Psoas muscle (tissue), 8 donors: ENCODE data around the gene ANGEL2. TPM values are rescaled to one million over a fixed set of nuclear protein-coding genes. Genes with fewer than 3 reads are reported as not detected.
A peak's percentile ranks its signal among the peaks of the same experiment; 100 is the strongest.

Experiments used
- ATAC-seq, 4 donors: fragments of 200-7000 bp; cut with Tn5 transposase; one replicate each; pipeline ENCODE4 v1.9.1; 2020; ENCODE audit warnings: moderate library complexity in 3 of 4, mild to moderate bottlenecking in 2 of 4
- DNase-seq, 2 donors: peaks; one replicate each; pipeline ENCODE4 v3.0.0-alpha.2; 2020
- H3K27ac ChIP-seq: fragments of 200-600 bp; one replicate; pipeline ENCODE4 v1.8.0; 2022
- H3K27me3 ChIP-seq, 3 donors: fragments of 200-600 bp in 1 of 3; one replicate each; pipeline versions ENCODE4 v1.6.1 to v1.8.0; 2013 to 2022; ENCODE audit warnings: low read length in 2 of 3, mild to moderate bottlenecking in 2 of 3, moderate library complexity in 1 of 3; ENCODE audit not compliant: insufficient read depth in 3 of 3
- H3K36me3 ChIP-seq, 2 donors: fragments of 200-600 bp in 1 of 2; one replicate each; pipeline versions ENCODE4 v1.6.1 to v1.8.0; 2013 to 2022; ENCODE audit warnings: low read depth in 1 of 2, mild to moderate bottlenecking in 1 of 2, moderate library complexity in 1 of 2; ENCODE audit not compliant: insufficient read depth in 1 of 2
- H3K4me1 ChIP-seq: fragments of 200-600 bp; one replicate; pipeline ENCODE4 v1.8.0; 2022
- H3K4me3 ChIP-seq: fragments of 200-600 bp; one replicate; pipeline ENCODE4 v1.8.0; 2022; ENCODE audit warnings: mild to moderate bottlenecking
- H3K9me3 ChIP-seq: fragments of 200-600 bp; one replicate; pipeline ENCODE4 v1.8.0; 2022
- CTCF ChIP-seq: fragments of 200-600 bp; IDR thresholded peaks from one replicate; pipeline ENCODE4 v1.8.0; 2022; ENCODE audit warnings: antibody characterized with exemption
- WGBS, 3 donors: extraction: QIAGEN DNeasy Blood & Tissue Kit; methylation state at CpG; one replicate each; pipeline versions ENCODE4 v1.1.6 to v1.1.7; 2013; 5-methylcytosine and 5-hydroxymethylcytosine counted together
- intact Hi-C, 2 donors: fragments of 100-400 bp; cut with DNase I; formaldehyde crosslinking; loops; one replicate each; pipeline versions ENCODE4 v1.11.0 to v1.14.2; 2022
- polyA plus RNA-seq, 3 donors: library from polyadenylated mRNA; stranded (reverse); fragments of 200-250 nt; gene quantifications; one replicate each; pipeline ENCODE4 v1.2.3, GENCODE V29; 2013
- total RNA-seq, 4 donors: library from RNA; stranded (reverse); fragmentation: NEBNext Ultra II Directional in 2 of 4; extraction: Animal tissue kit (Norgen Biotek cat#: 25700) in 2 of 4; gene quantifications; one replicate each; pipeline versions ENCODE4 v1.2.1 to v1.2.4, GENCODE V29; 2021 to 2023
- donor health status: healthy with polysubstance abuse.
- donor health status: DM: no; HTN: no; CAD: no; lungs with moderate emphysema.
- donor health status: Bipolar disorder and iron deficiency.
- donor health status: healthy.
- donor health status: DM: yes; HTN: yes; CAD: no.
- donor health status: DM: no; HTN: no; CAD: no.
- donor health status: DM: no; HTN: no; CAD: no.
- donor health status: DM: yes; HTN: yes; CAD: no.

ANGEL2 gene
- total and polyA plus RNA-seq, 7 donors = 7.3 to 24.9 (median 18.2) TPM

- ATAC-seq = no peak
- peaks cover 0 to 9% (median 0%) of the 10 kb centered on the region in 3 donors for H3K27me3 ChIP-seq
Observed at GRCh38 chr1:212949771-212950170, 65.9 kb downstream of the ANGEL2 start.

GRCh38 chr1:212946872-212947271 is 68.8 kb downstream of the ANGEL2 start:
- DNase-seq (no peak), ATAC-seq (no peak)
- Histone ChIP-seq H3K4me1 (peaks cover 6% of the 10 kb centered on the region), H3K27ac (no peak overlapping the region), H3K4me3 (no peak overlapping the region), H3K9me3 (no peaks in the 10 kb centered on the region), H3K27me3 (peaks cover 0 to 5% (median 0%) of the 10 kb centered on the region in 3 donors), H3K36me3 (no peaks in the 10 kb centered on the region)
- intact Hi-C loops = no loop called here
- no peak for TF ChIP-seq CTCF

More at GRCh38 chr1:212949771-212950170, 65.9 kb downstream of the ANGEL2 start:
- no peak overlapping the region for H3K27ac ChIP-seq
- intact Hi-C loops = no loop called here
- 10 to 18% (median 16%) methylated on average over 2 of the region's 2 CpGs for WGBS, 3 donors
- peaks cover 14% of the 10 kb centered on the region for H3K4me1 ChIP-seq
- no peaks in the 10 kb centered on the region for H3K36me3 ChIP-seq
- no peak for DNase-seq
- peak overlapping the region; percentile 71 for H3K4me3 ChIP-seq
- TF ChIP-seq CTCF = no peak
- no peaks in the 10 kb centered on the region for H3K9me3 ChIP-seq

- H3K4me1 ChIP-seq = no peaks in the 10 kb centered on the region
- H3K4me3 ChIP-seq = no peak overlapping the region
- no peak overlapping the region for H3K27ac ChIP-seq
- DNase-seq = no peak
- H3K36me3 ChIP-seq = no peaks in the 10 kb centered on the region
- no peak for TF ChIP-seq CTCF
- H3K27me3 ChIP-seq = peaks cover 0 to 3% (median 0%) of the 10 kb centered on the region in 3 donors
- peaks cover 1% of the 10 kb centered on the region for H3K9me3 ChIP-seq
- 69 to 76% (median 71%) methylated on average over 4 of the region's 4 CpGs for WGBS, 3 donors
- intact Hi-C loops = no loop called here
- no peak for ATAC-seq
Observed at GRCh38 chr1:212945463-212946160, 70.1 kb downstream of the ANGEL2 start.

GRCh38 chr1:212945056-212945455 is 70.6 kb downstream of the ANGEL2 start:
- intact Hi-C loops = no loop called here
- Histone ChIP-seq H3K27me3 (peaks cover 0 to 3% (median 0%) of the 10 kb centered on the region in 3 donors), H3K9me3 (peaks cover 7% of the 10 kb centered on the region), H3K36me3 (no peaks in the 10 kb centered on the region), H3K4me1 (no peaks in the 10 kb centered on the region), H3K27ac (no peak overlapping the region), H3K4me3 (no peak overlapping the region)
- no peak for ATAC-seq
- no peak for DNase-seq
- TF ChIP-seq CTCF = no peak
- 91 to 97% (median 91%) methylated on average over 2 of the region's 2 CpGs for WGBS, 3 donors
